GM19452 (cell line): ENCODE results near the gene CRTAP.
"Not testable (repeated sequence)": the region's sequence is repeated elsewhere in the genome, so short reads cannot be mapped to it uniquely, and the experiment has no call there.

Source experiments
- ATAC-seq: cut with Tn5 transposase; IDR thresholded peaks from one replicate; pipeline ENCODE4 v1.9.1; 2021; ENCODE audit not compliant: unreplicated experiment

The CRTAP gene

DNA sequence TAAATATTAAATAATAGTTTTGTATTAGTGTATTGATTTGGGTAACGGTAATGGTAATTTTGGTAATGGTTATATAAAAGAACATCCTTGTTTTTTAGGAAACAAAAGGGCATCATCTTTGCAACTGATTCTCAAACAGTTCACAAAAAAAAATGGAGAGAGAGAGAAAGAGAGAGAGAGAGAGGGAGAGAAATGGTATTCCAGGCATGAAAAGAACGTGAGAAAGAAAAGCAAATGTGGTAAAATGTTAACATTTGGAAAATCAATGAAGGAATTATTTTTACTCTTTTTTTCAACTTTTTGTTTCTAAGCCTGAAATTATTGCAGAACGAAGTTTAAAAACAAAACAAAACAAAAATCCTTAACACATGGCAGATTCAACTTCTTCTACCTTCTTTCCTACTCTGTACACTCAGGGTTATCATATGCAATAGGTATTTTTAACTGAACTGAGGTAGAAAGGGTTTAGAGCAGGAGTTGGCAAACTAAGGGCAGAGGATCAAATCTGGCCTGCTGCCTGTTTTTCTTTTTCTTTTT is 14.6 kb upstream of the CRTAP start:
- no peak for ATAC-seq

DNA sequence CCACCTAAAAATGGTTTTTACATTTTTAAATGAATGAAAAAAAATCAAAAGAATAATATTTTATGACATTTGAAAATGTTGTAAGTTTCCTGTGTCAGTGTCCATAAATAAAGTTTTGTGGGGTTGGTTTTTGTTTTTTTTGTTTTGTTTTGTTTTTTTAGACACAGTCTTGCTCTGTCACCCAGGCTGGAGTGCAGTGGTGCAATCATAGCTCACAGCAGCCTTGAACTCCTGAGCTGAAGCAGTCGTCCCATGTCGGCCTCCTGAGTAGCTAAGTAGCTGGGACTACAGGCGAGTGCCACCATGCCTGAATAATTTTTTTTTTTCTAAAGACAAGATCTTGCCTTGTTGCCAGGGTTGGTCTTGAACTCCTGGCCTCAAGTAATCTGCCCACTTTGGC is 14.1 kb upstream of the CRTAP start:
- no peak for ATAC-seq

DNA sequence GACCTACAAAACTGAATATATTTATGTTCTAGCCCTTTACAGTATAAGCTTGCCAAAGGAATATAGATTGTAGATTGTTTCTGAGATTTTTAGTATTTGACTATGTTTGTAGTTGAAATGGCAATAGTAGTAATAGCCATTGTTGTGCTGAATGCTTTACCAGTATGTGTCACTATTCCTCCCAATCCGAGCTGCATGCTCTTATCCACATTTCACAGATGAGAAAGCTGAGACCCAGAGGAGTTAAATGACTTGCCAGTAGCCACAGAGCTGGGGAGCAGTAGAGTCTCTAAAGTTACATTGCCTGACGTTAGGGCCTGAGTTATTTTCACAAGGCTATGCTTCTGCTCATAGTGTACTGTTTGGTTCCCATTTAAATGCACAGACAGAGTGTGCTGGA is 13.6 kb upstream of the CRTAP start:
- ATAC-seq, result no peak

DNA sequence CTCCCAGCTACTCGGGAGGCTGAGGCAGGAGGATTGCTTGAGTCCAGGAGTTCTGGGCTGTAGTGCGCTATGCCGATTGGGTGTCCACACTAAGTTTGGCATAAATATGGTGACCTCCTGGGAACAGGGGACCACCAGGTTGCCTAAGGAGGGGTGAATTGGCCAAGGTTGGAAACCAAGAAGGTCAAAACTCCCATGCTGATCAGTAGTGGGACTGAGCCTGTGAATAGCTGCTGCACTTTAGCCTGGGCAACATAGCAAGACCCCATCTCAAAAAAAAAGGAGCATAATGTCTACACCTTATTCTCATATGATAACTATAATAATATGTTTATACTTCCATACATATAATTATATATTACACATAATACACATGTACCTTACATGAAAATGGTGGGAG is 10.8 kb upstream of the CRTAP start:
- no peak for ATAC-seq

DNA sequence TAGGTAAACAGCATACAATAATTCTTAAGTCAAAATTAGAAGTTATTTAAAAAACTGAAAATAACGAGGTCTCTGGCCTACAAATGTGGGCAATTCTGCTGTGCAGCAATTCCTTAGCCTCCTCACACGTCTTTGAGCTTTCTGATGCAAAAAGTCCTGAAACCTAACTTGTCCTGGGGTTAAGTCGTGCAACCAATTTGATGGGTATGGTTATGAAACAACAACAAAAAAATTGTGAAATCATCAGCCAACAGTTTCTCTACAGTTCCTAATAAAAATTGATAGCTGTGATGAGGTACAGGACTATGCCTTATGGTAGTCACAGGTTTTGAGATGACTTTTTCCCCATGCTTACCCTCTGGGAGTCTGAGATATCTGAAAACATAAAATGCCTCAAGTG is 10.3 kb upstream of the CRTAP start:
- ATAC-seq, result no peak

DNA sequence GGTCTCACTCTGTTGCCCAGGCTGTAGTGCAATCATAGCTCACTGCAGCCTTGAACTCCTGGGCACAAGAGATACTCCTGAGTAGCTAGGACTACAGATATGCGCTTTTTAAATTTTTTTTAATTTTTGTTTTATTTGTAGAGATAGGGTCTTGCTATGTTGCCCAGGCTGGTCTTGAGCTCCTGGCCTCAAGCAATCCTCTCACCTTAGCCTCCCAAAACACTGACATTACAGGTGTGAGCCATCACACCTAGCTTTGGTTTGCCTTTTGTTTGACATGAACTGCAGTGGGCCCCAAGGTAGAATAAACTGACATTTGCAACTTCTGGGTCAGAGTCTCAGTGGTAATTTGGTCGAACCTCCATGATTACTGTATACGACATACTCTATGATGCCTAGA is 9.0 kb upstream of the CRTAP start:
- ATAC-seq, result no peak

DNA sequence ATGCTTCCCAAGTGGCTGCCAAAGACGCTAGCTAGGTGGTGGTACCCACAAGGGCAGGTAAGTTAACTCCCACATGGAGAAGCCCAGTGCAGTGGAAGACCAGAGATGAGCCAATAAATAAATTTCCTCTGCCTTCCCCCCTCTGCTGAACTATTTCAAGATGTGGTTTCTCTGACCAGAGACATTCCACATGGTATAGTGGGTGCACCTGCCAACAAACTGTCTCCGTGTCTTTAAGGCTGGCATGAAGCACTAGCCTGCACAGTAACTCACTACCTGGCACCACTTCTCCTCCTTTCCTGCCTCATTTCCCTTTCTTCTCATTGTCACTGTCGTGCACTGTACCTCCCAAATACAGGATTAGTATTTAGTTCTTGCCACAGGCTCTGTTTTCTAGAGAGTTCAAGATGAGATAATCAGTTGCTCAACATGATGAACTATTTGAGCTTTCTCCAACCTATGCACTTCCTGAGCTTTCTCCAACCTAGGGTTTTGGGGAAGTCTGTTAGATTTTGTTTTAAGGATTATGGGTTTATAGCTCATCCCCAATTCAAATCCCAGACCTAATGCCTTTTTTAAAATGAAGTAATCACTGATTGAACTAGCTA is 8.4 kb upstream of the CRTAP start:
- ATAC-seq, result no peak

DNA sequence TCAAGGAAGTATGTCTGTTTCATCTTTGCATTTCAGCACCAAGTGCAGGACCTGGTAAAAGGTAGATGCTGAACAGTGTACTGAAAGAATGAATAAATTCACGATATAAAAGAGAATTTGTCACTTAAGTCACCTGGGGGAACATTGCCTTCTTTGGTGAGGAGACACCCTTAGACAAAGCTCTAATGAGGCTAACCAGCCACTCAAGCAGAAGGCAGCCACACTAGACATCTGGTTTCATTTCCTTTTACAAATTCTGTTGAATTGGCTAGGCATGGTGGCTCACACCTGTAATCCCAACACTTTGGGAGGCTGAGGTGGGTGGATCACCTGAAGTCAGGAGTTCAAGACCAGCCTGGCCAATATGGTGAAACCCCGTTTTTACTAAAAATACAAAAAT is 7.0 kb upstream of the CRTAP start:
- not testable (repeated sequence) for ATAC-seq

DNA sequence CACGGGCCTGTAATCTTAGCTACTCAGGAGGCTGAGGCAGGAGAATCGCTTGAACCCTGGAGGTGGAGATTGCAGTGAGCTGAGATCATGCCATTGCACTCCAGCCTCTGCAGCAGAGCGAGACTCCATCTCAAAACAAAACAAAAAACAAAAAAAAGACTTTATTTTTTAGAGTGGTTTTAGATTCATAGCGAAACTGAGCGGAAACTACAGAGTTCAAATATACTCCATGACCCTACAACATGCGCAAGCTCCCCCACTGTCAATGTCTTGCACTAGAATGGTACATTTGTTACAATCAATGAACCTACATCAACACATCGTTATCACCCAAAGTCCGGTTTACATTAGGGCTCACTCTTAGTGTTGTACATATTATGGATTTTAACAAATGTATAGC is 2.2 kb upstream of the CRTAP start:
- ATAC-seq, result peak; percentile 27

DNA sequence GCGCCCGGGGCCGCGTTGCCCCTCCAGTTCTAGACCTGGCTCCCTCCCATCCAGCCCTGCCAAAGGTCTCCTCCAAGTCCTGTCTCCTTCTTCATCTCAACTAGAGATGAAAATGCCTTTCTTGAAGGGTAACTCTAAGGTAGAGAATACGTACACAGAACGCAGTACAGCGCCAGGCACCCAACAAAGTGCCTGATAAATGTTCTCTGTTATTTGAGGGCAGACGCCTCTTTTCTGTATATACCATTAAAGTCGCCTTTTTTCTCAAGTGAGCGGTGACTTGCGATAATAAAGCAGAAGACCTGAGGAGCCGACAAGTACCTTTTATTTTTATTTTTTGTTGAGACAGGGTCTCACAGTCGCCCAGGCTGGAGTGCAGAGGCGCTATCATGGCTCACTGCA is 809 bp downstream of the CRTAP start:
- peak; percentile 1 for ATAC-seq

DNA sequence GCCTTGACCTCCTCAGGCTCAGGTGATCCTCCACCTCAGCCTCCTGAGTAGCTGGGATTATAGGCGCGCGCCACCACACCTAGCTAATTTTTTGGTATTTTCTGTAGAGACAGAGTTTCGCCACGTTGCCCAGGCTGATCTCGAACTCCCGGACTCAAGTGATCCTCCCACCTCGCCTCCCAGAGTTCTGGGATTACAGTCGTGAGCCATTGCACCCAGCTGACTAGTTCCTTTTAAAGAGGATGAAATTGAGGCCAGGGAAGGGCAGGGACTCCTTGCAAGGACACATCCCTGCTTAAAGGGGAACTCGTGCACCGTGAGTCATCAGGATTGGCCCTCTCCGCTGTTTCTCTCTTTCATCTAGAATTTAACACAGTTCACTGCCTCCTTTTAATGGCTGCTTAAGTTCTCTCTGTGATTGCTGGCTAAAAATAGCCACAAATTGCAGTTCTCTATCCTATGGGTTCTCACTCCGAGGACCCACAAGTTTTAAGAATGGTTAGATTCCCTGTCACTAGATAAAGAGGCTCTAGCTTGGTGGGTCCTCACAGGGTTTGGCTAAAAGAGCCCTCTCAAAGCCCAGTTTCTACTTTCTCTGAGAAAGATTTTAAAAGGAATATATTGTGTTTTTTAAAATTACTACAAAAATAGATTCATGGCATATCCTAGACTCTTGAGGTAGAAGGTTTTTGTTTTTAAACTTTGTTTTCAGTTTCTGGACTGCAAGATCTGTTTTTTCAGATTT is 1.4 kb downstream of the CRTAP start:
- ATAC-seq, result no peak

DNA sequence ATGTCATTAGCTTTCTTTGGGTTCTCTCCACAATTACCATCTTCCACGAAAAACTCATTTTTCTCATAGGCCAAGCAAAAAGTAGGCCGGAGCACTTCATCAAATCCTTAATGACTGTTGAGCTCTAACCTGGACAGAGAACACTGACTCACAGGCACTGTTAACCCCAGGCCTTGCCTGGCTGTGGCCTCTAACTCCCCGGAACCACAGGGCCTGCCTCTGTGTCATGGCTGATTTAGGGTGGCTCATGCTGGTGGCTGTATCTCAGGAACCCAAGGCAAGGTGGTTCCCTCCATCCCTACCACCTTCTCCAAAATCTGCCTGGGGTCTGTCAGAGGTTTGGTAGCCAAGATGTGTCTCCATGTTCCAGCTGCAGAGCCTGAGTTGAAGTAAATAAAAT is 3.6 kb downstream of the CRTAP start:
- ATAC-seq, result no peak

DNA sequence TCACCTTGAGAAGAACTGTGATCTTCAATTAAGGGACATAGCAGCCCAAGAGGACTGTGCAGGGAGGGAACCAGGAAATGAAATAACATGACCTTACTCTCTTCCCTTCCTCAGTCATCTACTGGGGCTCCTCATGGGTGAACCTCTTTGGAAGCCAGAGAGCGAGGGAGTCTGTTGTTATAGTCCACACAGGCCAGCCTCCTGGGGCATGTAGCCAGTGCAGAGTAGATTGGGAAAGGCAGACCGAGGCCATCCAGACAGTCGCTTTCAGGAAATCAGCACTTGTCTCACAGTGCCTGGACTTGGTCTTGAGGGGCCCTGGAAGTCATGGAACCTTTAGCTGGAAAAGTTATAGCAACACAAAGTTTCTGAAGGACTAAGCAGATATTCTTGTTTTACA is 6.1 kb downstream of the CRTAP start:
- no peak for ATAC-seq

DNA sequence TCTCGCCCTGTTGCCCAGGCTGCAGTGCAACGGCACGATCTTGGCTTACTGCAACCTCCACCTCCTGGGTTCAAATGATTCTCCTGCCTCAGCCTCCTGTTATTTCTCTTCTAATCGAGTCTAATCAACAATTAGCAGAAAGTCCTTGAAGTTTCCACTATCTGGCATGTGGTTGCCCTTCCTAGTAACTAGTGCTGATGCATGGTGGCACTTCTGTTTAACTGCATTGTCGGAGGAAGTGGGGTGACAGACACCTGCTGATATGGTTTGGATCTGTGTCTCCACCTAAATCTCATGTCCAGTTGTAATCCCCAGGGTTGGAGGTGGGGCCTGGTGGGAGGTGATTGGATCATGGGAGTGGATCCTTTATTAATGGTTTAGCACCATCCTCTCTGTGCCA is 9.2 kb downstream of the CRTAP start:
- ATAC-seq, result no peak

DNA sequence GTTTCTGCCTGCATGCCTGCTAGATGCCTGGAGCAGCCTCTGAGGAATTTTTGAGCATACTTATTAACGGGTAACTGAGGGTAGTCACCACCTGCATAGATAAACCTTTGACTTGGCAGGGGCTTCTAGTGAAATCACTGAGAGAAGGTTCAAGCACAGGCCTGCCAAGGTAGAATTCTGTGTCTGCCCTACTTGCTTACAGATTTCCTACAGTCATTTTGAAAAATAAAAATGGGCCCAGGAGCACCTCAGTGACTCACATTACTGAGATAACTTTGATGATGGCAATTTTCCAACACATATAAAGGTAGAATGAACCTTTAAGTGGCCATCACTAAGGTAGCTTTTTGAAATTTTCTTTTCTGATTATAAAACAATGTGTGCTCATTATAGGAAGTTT is 10.8 kb downstream of the CRTAP start:
- ATAC-seq, result no peak

DNA sequence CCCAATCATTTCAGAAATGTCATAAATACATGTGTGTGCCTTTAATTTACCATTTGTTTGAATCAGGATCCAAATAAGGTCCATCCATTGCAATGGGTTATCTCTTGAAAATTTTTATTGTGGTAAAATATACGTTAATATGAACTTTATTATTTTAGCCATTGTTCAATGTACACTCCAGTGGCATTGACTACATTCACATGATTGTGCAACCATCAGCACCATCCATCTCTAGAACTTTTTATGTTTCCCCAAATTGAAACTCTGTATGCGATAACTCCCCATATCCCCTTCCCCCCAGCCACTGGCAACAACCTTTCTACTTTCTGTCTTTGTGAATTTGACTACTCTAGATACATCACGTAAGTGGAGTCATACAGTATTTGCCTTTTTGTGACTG is 12.0 kb downstream of the CRTAP start:
- ATAC-seq, result no peak

DNA sequence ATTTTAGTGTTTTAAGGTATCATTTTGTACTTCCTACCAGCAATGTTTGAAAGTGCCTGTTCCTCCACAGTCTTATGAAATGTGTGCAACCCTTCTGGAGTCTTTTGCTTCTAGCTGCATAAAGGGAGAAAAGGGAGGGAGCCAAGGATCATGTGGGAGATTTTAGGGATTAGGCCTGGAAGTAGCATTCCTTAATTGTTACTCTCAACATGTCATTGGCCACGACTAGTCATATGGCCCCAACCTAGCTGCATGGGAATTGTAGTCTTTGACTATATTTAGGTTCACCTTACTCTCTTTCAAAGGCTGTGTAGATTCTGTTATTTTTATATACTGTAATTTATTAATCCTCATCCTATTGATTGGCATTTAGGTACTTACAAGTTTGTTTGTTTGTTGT is 14.9 kb downstream of the CRTAP start:
- no peak for ATAC-seq

DNA sequence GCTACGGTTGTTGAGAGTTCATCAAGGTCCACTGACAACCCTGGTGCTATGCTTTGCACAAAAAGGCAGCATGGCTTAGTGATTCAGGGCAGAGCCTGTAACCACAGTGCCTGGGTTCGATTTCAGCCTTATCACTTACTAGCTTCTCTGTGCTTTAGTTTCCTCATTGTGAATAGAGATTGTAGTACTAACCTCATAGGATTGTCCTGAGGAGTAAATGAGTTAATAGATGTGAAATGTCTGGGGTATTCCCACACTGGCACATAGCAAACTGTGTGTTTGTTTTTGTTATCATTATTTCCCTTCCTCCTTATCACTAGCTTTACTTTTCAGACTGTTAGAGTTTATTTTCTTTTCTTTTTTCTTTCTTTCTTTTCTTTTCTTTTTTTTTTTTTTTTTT is 16.3 kb downstream of the CRTAP start:
- no peak for ATAC-seq

DNA sequence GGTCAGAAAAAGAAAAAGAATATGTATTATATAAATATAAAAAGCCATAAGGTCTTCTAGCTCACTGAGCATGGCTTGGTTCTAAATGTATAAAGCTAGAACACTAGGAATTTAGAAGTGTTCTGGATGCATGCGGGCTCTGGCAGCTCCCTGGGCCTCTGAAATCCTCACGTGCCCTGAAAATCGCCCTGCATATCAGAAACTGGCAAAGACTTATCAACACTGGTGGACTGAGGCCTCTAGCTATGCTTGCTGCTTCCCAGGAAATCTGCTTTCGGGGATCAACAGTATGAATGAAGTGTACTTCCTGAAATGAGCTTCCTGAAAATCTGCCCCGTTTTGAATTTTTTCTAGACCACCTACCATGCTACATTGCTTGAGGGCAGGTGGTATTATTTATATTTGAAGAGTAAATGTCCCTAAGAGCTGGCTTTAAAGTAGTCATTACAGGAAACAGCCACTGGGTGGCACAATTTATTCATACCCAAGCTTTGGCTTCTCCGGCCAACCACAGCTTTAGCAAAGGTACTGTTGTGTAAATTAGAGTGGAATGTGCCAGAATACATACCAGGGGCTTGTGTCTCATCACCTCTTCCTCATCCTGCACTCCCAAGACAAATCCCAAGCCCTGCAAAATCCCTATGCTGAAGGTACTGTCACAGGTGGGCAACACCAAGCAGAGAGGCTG is 17.7 kb downstream of the CRTAP start:
- peak; percentile 71 for ATAC-seq

DNA sequence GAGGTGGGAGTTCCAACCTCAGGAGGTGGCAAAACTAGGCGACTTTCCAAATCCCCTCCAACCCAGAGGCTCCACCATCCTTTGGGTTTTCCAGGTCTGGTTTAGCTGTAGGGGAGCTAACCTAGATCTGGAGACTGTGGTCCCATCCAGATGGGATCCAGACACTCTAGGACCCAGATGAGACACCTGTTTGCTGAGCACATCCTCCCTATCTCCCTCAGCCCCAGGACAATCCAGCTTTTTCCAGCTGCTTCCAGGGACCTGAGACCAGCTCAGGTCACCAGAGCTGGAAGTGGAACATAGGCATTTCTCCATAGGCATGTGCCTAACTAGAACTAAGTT is 18.2 kb downstream of the CRTAP start:
- ATAC-seq, result no peak

DNA sequence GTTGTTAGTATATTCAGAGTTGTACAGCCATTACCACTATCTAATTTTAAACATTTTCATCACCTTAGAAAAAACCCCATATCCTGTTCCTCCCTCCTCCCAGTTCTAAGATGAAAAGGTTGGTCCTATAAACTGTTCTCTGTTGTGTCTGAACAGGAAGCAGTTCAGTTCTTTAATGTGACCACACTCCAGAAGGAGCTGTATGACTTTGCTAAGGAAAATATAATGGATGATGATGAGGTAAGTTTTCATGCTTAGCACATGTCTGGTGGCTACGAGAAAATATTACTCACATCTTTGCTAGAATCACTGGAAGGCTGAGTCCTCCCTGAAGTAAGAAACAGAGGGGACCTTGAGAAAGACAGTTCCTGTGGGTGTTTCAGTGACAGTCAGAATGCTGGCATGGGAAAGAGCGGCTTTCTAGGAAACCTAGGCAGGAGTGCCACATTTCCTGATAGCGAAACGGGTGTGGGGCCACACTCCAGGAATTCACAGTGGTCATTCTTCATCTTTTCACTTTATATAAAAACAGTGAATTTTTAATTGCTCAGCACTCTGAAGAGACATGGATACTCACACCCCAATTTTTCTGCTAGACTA is 20.3 kb downstream of the CRTAP start:
- ATAC-seq, result no peak

DNA sequence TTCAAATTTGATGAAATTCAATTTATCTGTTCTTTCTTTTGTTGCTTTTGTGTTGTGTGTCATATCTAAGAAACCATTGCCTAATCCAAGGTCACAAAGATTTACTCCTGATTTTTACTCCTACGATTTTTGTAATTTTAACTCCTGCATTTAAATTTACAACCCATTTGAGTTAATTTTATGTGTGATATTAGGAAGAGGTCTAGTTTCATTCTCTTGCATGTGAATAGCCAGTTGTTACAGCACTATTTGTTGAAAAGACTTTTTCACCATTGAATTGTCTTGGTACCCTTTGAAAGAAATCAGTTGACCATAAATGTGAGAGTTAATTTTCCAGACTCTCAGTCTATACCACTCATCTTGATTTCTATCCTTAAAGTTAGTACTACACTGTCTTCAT is 23.9 kb downstream of the CRTAP start:
- ATAC-seq, result no peak
